Activated naive CD4-positive, alpha-beta T cell treated with anti-CD3 and anti-CD28 coated beads, Interleukin-2, amount 50 U/mL, for 24 hours (primary cell): Measurements from ENCODE around the gene KLRB1.
"Not testable (repeated sequence)": the region's sequence is repeated elsewhere in the genome, so short reads cannot be mapped to it uniquely, and the experiment has no call there.

Source experiments
- H3K27ac Mint-ChIP-seq: one replicate; pipeline ENCODE4 v1.8.0; 2021; ENCODE audit warnings: mild to moderate bottlenecking, mixed read lengths
- H3K27me3 Mint-ChIP-seq: one replicate; pipeline ENCODE4 v1.8.0; 2021; ENCODE audit warnings: mixed read lengths
- H3K36me3 Mint-ChIP-seq: one replicate; pipeline ENCODE4 v1.8.0; 2021; ENCODE audit warnings: mixed read lengths
- H3K4me1 Mint-ChIP-seq: one replicate; pipeline ENCODE4 v1.8.0; 2021; ENCODE audit warnings: mixed read lengths
- H3K4me3 Mint-ChIP-seq: one replicate; pipeline ENCODE4 v1.8.0; 2021; ENCODE audit warnings: mild to moderate bottlenecking, mixed read lengths
- H3K9me3 Mint-ChIP-seq: one replicate; pipeline ENCODE4 v1.8.0; 2021; ENCODE audit warnings: mixed read lengths

KLRB1 gene

GRCh38 chr12:9634969-9635754 lies 27.4 kb upstream of the KLRB1 start:
- Mint-ChIP-seq H3K4me1 (peaks cover 72% of the 10 kb centered on the region), H3K9me3 (no peaks in the 10 kb centered on the region), H3K27ac (peak overlapping the region; percentile 46), H3K4me3 (peak overlapping the region; percentile 17), H3K27me3 (no peaks in the 10 kb centered on the region), H3K36me3 (peaks cover 8% of the 10 kb centered on the region)

DNA sequence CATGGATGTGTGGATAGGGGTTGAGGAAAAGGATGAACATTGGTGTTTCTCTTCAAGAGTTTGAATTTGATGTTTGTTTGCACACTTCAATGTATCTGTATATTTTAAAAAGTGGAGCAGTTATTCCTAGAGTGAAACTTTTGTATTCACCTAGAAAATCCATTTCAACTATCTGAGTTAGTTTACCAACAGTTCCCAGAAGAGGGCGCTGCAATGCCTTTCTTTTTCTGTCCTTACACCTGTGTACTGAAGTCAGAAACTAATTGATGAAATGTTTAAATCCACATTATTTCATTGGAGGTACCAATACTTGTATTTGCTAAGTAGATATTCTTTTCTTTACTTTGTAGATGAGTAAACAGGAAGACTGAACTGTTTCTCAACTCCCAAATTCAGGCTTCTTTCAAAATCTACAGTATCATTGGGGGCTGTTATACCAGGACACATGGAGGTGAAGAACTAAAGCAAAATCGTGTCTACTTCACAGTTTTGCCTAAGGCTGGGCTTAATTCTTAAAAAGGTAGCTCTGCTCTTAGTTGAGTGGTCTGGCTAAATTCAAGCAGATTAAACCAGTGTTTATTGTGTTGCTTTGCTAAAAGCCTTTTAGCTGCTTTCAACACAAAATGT lies 26.6 kb upstream of the KLRB1 start:
- Mint-ChIP-seq H3K4me3 (peak overlapping the region; percentile 70), H3K4me1 (peaks cover 70% of the 10 kb centered on the region), H3K36me3 (peaks cover 6% of the 10 kb centered on the region), H3K27ac (peak overlapping the region; percentile 96), H3K27me3 (no peaks in the 10 kb centered on the region), H3K9me3 (no peaks in the 10 kb centered on the region)

GRCh38 chr12:9632766-9633165 lies 25.1 kb upstream of the KLRB1 start:
- no peak overlapping the region for H3K4me3 Mint-ChIP-seq
- H3K27me3 Mint-ChIP-seq, result no peaks in the 10 kb centered on the region
- H3K4me1 Mint-ChIP-seq, result peaks cover 64% of the 10 kb centered on the region
- no peak overlapping the region for H3K27ac Mint-ChIP-seq
- H3K9me3 Mint-ChIP-seq, result no peaks in the 10 kb centered on the region
- peaks cover 9% of the 10 kb centered on the region for H3K36me3 Mint-ChIP-seq

GRCh38 chr12:9626821-9627220 lies 19.1 kb upstream of the KLRB1 start:
- peaks cover 5% of the 10 kb centered on the region for H3K9me3 Mint-ChIP-seq
- no peaks in the 10 kb centered on the region for H3K27me3 Mint-ChIP-seq
- H3K4me3 Mint-ChIP-seq, result no peak overlapping the region
- no peak overlapping the region for H3K27ac Mint-ChIP-seq
- H3K36me3 Mint-ChIP-seq, result peaks cover 20% of the 10 kb centered on the region
- H3K4me1 Mint-ChIP-seq, result peaks cover 29% of the 10 kb centered on the region

DNA sequence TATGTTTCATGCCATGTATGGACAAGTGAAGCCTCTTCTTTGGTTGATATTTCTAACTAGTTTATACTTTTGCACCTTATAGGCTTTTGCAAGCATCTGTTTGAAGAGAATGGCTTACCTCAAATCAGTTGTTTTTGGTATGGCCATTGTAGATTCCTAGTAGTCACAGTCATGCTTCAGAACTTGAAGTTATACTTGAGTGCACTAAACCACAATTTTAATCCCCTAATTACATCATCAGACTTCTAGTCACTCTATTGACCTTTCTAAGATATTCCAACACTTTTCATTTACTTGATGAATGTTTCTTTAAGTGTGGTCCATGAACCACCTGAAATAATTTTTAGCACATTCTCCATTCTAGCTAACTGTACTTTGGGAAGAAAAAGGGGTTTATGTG lies 18.6 kb upstream of the KLRB1 start:
- Mint-ChIP-seq H3K27ac (no peak overlapping the region), H3K36me3 (peaks cover 21% of the 10 kb centered on the region)

GRCh38 chr12:9625019-9625418 lies 17.3 kb upstream of the KLRB1 start:
- Mint-ChIP-seq H3K36me3 (peaks cover 20% of the 10 kb centered on the region), H3K9me3 (peaks cover 5% of the 10 kb centered on the region), H3K27ac (no peak overlapping the region), H3K4me1 (peaks cover 21% of the 10 kb centered on the region), H3K27me3 (no peaks in the 10 kb centered on the region), H3K4me3 (no peak overlapping the region)

More for the DNA sequence above, 18.6 kb upstream of the KLRB1 start:
- Mint-ChIP-seq H3K4me1 (peaks cover 25% of the 10 kb centered on the region), H3K27me3 (no peaks in the 10 kb centered on the region), H3K4me3 (no peak overlapping the region), H3K9me3 (peaks cover 5% of the 10 kb centered on the region)

DNA sequence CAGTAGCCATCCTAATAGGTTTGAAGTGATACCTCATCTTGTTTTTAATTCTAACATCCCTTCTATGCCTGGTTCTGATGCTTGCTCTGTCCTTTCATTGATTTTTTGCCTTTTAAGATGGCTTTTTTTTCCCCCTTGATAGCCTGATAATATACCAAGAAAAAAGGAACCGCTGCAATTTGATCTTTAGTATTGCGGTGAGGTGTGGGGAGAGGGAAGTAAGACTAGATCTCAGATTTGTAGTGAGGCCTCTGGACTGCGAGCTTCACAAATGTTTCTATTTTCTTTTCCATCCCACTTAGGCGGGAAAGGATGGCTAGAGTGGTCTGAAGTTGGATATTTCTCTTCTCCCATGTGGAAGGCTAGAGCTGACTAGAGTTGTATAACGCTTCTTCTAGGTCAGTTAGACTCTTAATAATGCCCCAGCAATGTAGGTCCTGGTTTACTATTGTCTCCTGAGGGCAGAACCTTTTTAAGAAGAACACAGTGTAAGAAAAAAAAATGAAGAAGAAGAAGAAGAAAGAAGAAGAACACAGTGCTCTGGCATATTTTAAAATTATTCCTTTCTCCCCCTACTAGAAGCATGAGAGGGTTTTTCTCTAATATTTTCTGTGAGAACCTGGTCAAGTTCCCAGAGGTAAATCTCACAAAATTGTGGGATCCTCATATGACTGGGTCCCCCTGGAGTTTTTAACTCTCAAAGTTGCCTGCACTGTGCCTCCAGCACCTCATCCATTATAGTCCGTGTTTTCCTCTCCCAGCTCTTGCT lies 11.9 kb upstream of the KLRB1 start:
- peaks cover 5% of the 10 kb centered on the region for H3K9me3 Mint-ChIP-seq
- no peaks in the 10 kb centered on the region for H3K27me3 Mint-ChIP-seq
- peaks cover 39% of the 10 kb centered on the region for H3K4me1 Mint-ChIP-seq
- H3K27ac Mint-ChIP-seq, result no peak overlapping the region
- no peak overlapping the region for H3K4me3 Mint-ChIP-seq
- H3K36me3 Mint-ChIP-seq, result peaks cover 14% of the 10 kb centered on the region

- H3K27me3 Mint-ChIP-seq, H3K36me3 Mint-ChIP-seq, H3K4me3 Mint-ChIP-seq, H3K9me3 Mint-ChIP-seq: not testable (repeated sequence)
- H3K27ac Mint-ChIP-seq, result peak overlapping the region; percentile 64
- peaks cover 45% of the 10 kb centered on the region for H3K4me1 Mint-ChIP-seq
Observed at GRCh38 chr12:9618906-9619305, 11.2 kb upstream of the KLRB1 start.

DNA sequence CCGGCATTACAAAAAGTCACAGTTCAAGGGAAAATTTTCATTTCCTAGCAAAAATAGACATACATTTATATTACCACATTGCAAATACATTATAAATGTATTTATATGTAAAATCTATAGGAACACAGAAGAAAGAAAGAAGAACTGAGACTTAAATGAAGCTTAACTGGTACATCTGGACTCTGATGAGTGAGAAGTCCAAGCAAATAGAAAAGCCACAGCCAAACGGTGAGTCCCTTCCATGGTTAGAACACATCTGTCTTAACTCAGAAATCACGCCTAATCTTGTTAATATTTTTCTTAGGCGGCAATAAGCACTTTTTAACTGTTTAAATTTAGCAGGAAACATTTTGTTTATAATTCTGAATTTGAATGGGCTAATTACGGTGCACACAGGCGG lies 9.4 kb upstream of the KLRB1 start:
- H3K4me3 Mint-ChIP-seq, result no peak overlapping the region
- no peaks in the 10 kb centered on the region for H3K9me3 Mint-ChIP-seq

GRCh38 chr12:9615420-9616136 lies 7.9 kb upstream of the KLRB1 start:
- peak overlapping the region; percentile 83 for H3K4me3 Mint-ChIP-seq
- peaks cover 75% of the 10 kb centered on the region for H3K4me1 Mint-ChIP-seq

More for the DNA sequence above, 9.4 kb upstream of the KLRB1 start:
- H3K27ac Mint-ChIP-seq, result no peak overlapping the region
- H3K4me1 Mint-ChIP-seq, result peaks cover 60% of the 10 kb centered on the region
- H3K27me3 Mint-ChIP-seq, result no peaks in the 10 kb centered on the region
- peaks cover 8% of the 10 kb centered on the region for H3K36me3 Mint-ChIP-seq

GRCh38 chr12:9610606-9611005 lies 2.9 kb upstream of the KLRB1 start:
- H3K27ac Mint-ChIP-seq, result peak overlapping the region; percentile 23

More at GRCh38 chr12:9615420-9616136, 7.9 kb upstream of the KLRB1 start:
- Mint-ChIP-seq H3K36me3 (peaks cover 9% of the 10 kb centered on the region), H3K27me3 (no peaks in the 10 kb centered on the region), H3K27ac (peak overlapping the region; percentile 82), H3K9me3 (no peaks in the 10 kb centered on the region)

DNA sequence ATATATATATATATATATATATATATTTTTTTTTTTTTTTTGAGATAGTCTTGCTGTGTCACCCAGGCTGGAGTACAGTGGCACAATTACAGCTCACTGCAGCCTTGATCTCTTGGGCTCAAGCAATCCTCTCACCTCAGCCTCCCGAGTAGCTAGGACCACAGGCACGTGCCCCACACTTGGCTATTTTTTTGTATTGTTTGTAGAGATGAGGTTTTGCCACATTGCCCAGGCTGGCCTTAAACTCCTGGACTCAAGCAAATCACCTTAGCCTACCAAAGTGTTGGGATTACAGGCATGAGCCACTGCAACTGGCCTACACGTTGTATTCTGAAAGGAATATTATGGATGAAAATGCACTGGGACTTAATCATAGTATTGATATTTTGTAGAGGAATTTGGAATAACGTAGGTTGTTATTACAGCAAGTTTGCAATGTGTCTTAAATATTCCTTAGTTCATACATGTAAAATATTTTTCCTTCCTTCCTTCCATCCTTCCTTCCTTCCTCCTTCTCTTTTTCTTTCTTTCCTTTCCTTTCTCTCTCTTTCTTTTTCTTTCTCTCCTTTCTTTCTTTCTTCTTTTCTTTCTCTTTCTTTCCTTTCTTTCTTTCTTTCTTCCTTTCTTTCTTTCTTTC lies 862 bp downstream of the KLRB1 start:
- no peaks in the 10 kb centered on the region for H3K27me3 Mint-ChIP-seq
- no peaks in the 10 kb centered on the region for H3K9me3 Mint-ChIP-seq
- H3K27ac Mint-ChIP-seq, result peak overlapping the region; percentile 18
- H3K36me3 Mint-ChIP-seq, result peaks cover 5% of the 10 kb centered on the region
- peaks cover 40% of the 10 kb centered on the region for H3K4me1 Mint-ChIP-seq
- H3K4me3 Mint-ChIP-seq, result peak overlapping the region; percentile 64

More at GRCh38 chr12:9610606-9611005, 2.9 kb upstream of the KLRB1 start:
- not testable (repeated sequence) for H3K9me3 Mint-ChIP-seq, H3K4me3 Mint-ChIP-seq, H3K36me3 Mint-ChIP-seq, H3K27me3 Mint-ChIP-seq
- peaks cover 74% of the 10 kb centered on the region for H3K4me1 Mint-ChIP-seq

- Mint-ChIP-seq H3K27ac (no peak overlapping the region), H3K9me3 (no peaks in the 10 kb centered on the region), H3K36me3 (peaks cover 2% of the 10 kb centered on the region), H3K4me3 (peak overlapping the region; percentile 45), H3K27me3 (no peaks in the 10 kb centered on the region), H3K4me1 (peaks cover 34% of the 10 kb centered on the region)
Observed at GRCh38 chr12:9606247-9606646, 1.5 kb downstream of the KLRB1 start.

- Mint-ChIP-seq H3K9me3 (no peaks in the 10 kb centered on the region), H3K4me1 (peaks cover 27% of the 10 kb centered on the region), H3K27me3 (no peaks in the 10 kb centered on the region), H3K36me3 (peaks cover 2% of the 10 kb centered on the region), H3K27ac (no peak overlapping the region), H3K4me3 (peak overlapping the region; percentile 70)
Observed at GRCh38 chr12:9605483-9605882, 2.2 kb downstream of the KLRB1 start.

GRCh38 chr12:9604287-9604686 lies 3.4 kb downstream of the KLRB1 start:
- no peak overlapping the region for H3K4me3 Mint-ChIP-seq
- no peak overlapping the region for H3K27ac Mint-ChIP-seq
- H3K27me3 Mint-ChIP-seq, result no peaks in the 10 kb centered on the region
- H3K9me3 Mint-ChIP-seq, result no peaks in the 10 kb centered on the region
- H3K4me1 Mint-ChIP-seq, result peaks cover 25% of the 10 kb centered on the region
- H3K36me3 Mint-ChIP-seq, result peaks cover 1% of the 10 kb centered on the region
